GM12892 (cell line): ENCODE measurements around the gene RPL37.

ENCODE experiments used
- POLR2A ChIP-seq: IDR thresholded peaks from 2 replicates; pipeline ENCODE4 v1.6.1; 2011; ENCODE audit warnings: low read depth, low read length, control low read depth
- POLR2AphosphoS5 ChIP-seq: IDR thresholded peaks from 2 replicates; pipeline ENCODE4 v1.6.1; 2011; ENCODE audit warnings: low read depth, low read length, control low read depth

DNA sequence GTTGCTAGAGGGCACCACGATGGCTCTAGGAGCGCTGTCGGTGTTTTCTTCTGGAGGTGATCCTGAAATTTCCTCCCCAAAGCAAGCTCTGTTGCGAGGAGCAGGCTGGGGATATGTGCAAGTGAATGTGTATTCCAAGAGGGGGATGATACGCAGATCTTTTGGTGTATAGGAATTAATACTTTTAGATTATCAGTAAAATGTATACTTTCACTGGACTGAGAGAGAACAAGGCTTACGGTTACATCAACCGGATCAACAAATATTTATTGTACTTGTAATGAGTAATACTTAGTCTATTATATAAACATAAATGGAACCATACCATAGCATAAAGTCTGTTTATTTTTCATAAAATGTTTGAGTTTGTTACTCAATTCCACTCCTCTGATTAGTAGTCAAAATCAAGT is 36.2 kb downstream of the RPL37 start:
- TF ChIP-seq POLR2AphosphoS5 (no peak), POLR2A (no peak)
